Esophagus squamous epithelium (tissue), 5 donors: ENCODE results near the gene SMTN. TPM values are rescaled to one million over a fixed set of nuclear protein-coding genes. Genes with fewer than 3 reads are reported as not detected.

Experiments
- DNase-seq: peaks from one replicate; lab custom pipeline; 2025; lab: John Stamatoyannopoulos, UW
- H3K27ac ChIP-seq, 4 donors: fragments of 200-600 bp; sonication (generic); one replicate each; pipeline ENCODE4 v1.5.1; 2016 to 2019; ENCODE audit warnings: mild to moderate bottlenecking in 1 of 4
- H3K27me3 ChIP-seq, 4 donors: fragments of 200-600 bp; sonication (generic); 1 replicate in 3 of 4; 2 replicates in 1 of 4; pipeline versions ENCODE4 v1.5.1 to v1.6.0; 2017 to 2021; ENCODE audit warnings: antibody characterized with exemption in 1 of 4
- H3K36me3 ChIP-seq, 3 donors: fragments of 200-600 bp; sonication (generic); one replicate each; pipeline ENCODE4 v1.5.1; 2016 to 2019
- H3K4me1 ChIP-seq, 3 donors: fragments of 200-600 bp; sonication (generic); one replicate each; pipeline ENCODE4 v1.5.1; 2017 to 2019
- H3K4me3 ChIP-seq, 4 donors: fragments of 200-600 bp; sonication (generic); 1 replicate in 3 of 4; 2 replicates in 1 of 4; pipeline ENCODE4 v1.5.1; 2016 to 2019; ENCODE audit warnings: mild to moderate bottlenecking in 2 of 4, moderate library complexity in 1 of 4
- H3K9me3 ChIP-seq, 3 donors: fragments of 200-600 bp; sonication (generic); one replicate each; pipeline ENCODE4 v1.5.1; 2016 to 2019
- CTCF ChIP-seq, 6 experiments: fragments of 450-650 bp in 4 of 6; fragments of 200-600 bp in 2 of 6; sonication (generic) in 2 of 6; IDR thresholded peaks; one replicate each; pipeline ENCODE4 v1.5.1; 2016 to 2019; ENCODE audit warnings: antibody characterized with exemption in 6 of 6, mild to moderate bottlenecking in 4 of 6, moderate library complexity in 4 of 6
- POLR2A ChIP-seq, 4 donors: fragments of 450-650 bp; IDR thresholded peaks; one replicate each; pipeline ENCODE4 v1.6.1; 2017; ENCODE audit warnings: antibody characterized with exemption in 4 of 4, mild to moderate bottlenecking in 4 of 4, moderate library complexity in 3 of 4
- WGBS, 2 donors: methylation state at CpG; one replicate each; pipeline ENCODE4 v1.1.5; 2018; 5-methylcytosine and 5-hydroxymethylcytosine counted together
- intact Hi-C: fragments of 100-400 bp; cut with DNase I; formaldehyde crosslinking; loops from one replicate; pipeline ENCODE4 v1.15.0; 2022
- total RNA-seq, 4 donors: library from RNA; depleted of rRNA; stranded (reverse); fragments of >200 nt; gene quantifications; one replicate each; pipeline ENCODE4 v1.1.0, GENCODE V29; 2016
- donor health status: DM: yes; HTN: yes; CAD: no.

SMTN gene
- total RNA-seq, 4 donors from 2014 or later, result 28.2 to 158 (median 45.8) TPM

GRCh38 chr22:31123292-31123602 is 42.1 kb downstream of the SMTN start:
- no peak for DNase-seq
- peak overlapping the region in 1 of 4 donors; percentile 43 for H3K27ac ChIP-seq
- no peaks in the 10 kb centered on the region for H3K9me3 ChIP-seq

GRCh38 chr22:31124290-31124689 is 43.2 kb downstream of the SMTN start:
- Histone ChIP-seq H3K4me1 (peaks cover 8 to 20% (median 15%) of the 10 kb centered on the region in 3 donors), H3K9me3 (no peaks in the 10 kb centered on the region), H3K27ac (no peak overlapping the region), H3K4me3 (no peak overlapping the region), H3K27me3 (no peaks in the 10 kb centered on the region), H3K36me3 (no peaks in the 10 kb centered on the region)
- WGBS, 2 donors, result 66% methylated on average over 3 of the region's 3 CpGs
- intact Hi-C loops, result no loop called here
- no peak for TF ChIP-seq CTCF (IDR thresholded peaks at IDR 0.05)
- TF ChIP-seq POLR2A (IDR thresholded peaks at IDR 0.05), result no peak
- no peak for DNase-seq

More at GRCh38 chr22:31123292-31123602, 42.1 kb downstream of the SMTN start:
- intact Hi-C loops, result no loop called here
- WGBS, 2 donors, result 76 to 88% methylated on average over 2 to 4 of the region's 4 CpGs
- no peak for TF ChIP-seq CTCF (IDR thresholded peaks at IDR 0.05)
- no peaks in the 10 kb centered on the region for H3K27me3 ChIP-seq
- H3K4me3 ChIP-seq, result peak overlapping the region; percentile 11 to 63 (median 36)
- H3K36me3 ChIP-seq, result no peaks in the 10 kb centered on the region
- peaks cover 8 to 20% (median 15%) of the 10 kb centered on the region in 3 donors for H3K4me1 ChIP-seq

GRCh38 chr22:31124811-31125465 is 43.8 kb downstream of the SMTN start:
- intact Hi-C loops, result no loop called here
- no peaks in the 10 kb centered on the region for H3K9me3 ChIP-seq
- peaks cover 8 to 20% (median 15%) of the 10 kb centered on the region in 3 donors for H3K4me1 ChIP-seq
- no peaks in the 10 kb centered on the region for H3K27me3 ChIP-seq
- H3K4me3 ChIP-seq, result no peak overlapping the region
- TF ChIP-seq POLR2A (IDR thresholded peaks at IDR 0.05) (no peak), CTCF (IDR thresholded peaks at IDR 0.05) (no peak)
- H3K36me3 ChIP-seq, result no peaks in the 10 kb centered on the region
- DNase-seq, result no peak
- 65 to 71% methylated on average over 3 to 10 of the region's 14 CpGs for WGBS, 2 donors
- no peak overlapping the region for H3K27ac ChIP-seq

GRCh38 chr22:31125521-31126117 is 44.5 kb downstream of the SMTN start:
- no peak for DNase-seq
- H3K27ac ChIP-seq, result no peak overlapping the region
- TF ChIP-seq CTCF (IDR thresholded peaks at IDR 0.05), result no peak
- TF ChIP-seq POLR2A (IDR thresholded peaks at IDR 0.05), result no peak
- H3K36me3 ChIP-seq, result no peaks in the 10 kb centered on the region
- no peak overlapping the region for H3K4me3 ChIP-seq
- intact Hi-C loops, result no loop called here
- H3K4me1 ChIP-seq, result peaks cover 8 to 20% (median 15%) of the 10 kb centered on the region in 3 donors
- no peaks in the 10 kb centered on the region for H3K27me3 ChIP-seq
- 85 to 90% methylated on average over 7 to 10 of the region's 12 CpGs for WGBS, 2 donors
- H3K9me3 ChIP-seq, result no peaks in the 10 kb centered on the region

- WGBS, 2 donors, result 63 to 87% methylated on average over 4 to 6 of the region's 22 CpGs
- no peak overlapping the region for H3K4me3 ChIP-seq
- no peaks in the 10 kb centered on the region for H3K9me3 ChIP-seq
- H3K27ac ChIP-seq, result no peak overlapping the region
- TF ChIP-seq POLR2A (IDR thresholded peaks at IDR 0.05) (no peak), CTCF (IDR thresholded peaks at IDR 0.05) (no peak)
- intact Hi-C loops, result no loop called here
- H3K27me3 ChIP-seq, result no peaks in the 10 kb centered on the region
- no peaks in the 10 kb centered on the region for H3K36me3 ChIP-seq
- DNase-seq, result no peak
- H3K4me1 ChIP-seq, result peaks cover 8 to 25% (median 15%) of the 10 kb centered on the region in 3 donors
These were observed 45.2 kb downstream of the SMTN start for GRCh38 chr22:31126128-31126868.
